ENCODE results near the gene C19orf12.

The C19orf12 gene

GRCh38 chr19:29665826-29666577, 49.1 kb downstream of the C19orf12 start:
- H3K9ac ChIP-seq (ENCODE audit: low read depth, low read length) = peak overlapping the region; percentile 60
- peak overlapping the region; percentile 69 for H3K4me3 ChIP-seq (ENCODE audit: low read length)
- H3K9me3 ChIP-seq (ENCODE audit: insufficient read depth, low read depth, low read length) = no peaks in the 10 kb centered on the region
- WGBS = 2% methylated on average over 30 of the region's 30 CpGs
- no peaks in the 10 kb centered on the region for H3K36me3 ChIP-seq (ENCODE audit: insufficient read depth, low read length)
- peaks cover 20% of the 10 kb centered on the region for H3K27me3 ChIP-seq (ENCODE audit: insufficient read depth, low read length)
- no peak overlapping the region for H3K27ac ChIP-seq (ENCODE audit: low read depth, low read length)
- peaks cover 10% of the 10 kb centered on the region for H3K4me1 ChIP-seq (ENCODE audit: insufficient read depth, low read length)

DNA sequence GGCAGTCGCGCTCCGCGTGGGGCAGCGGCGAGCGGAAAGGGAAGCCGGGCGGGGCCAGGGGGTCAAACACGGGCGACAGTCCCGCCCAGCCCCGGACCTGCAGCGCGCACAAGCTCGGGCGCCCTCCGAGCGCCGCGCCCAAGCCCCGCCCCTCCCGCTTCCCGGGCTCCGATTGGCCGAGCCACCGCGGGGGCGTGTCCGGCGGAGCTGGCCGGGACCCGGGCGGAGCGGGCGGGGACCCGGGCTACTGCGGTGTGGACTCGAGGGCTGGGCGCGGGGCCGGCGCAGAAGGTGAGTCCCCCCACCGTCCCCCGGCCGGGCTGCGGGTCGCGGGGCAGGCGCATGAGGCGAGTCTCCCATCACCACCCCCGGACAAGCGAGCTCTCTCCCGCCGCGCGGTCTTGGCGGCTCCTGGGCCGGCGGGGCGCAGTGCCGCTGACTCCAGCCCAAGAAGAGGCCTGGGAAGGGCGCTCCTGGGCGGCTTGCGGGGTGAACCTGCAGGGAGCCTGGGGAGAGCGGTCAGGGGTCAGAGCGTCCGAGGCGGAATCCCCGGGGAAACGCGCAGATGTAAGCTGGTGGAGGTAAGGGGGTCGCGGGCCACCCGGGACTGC, 49.7 kb downstream of the C19orf12 start, which contains the start of gene PLEKHF1:
TSS of gene PLEKHF1 (plus strand) at position 247 of the 611 bp plus-strand sequence. CDS start 8,379 bp downstream, outside the sequence.
- Histone ChIP-seq H3K27me3 (ENCODE audit: insufficient read depth, low read length) (peaks cover 20% of the 10 kb centered on the region), H3K4me1 (ENCODE audit: insufficient read depth, low read length) (peaks cover 10% of the 10 kb centered on the region), H3K9ac (ENCODE audit: low read depth, low read length) (peak within 1 kb of the TSS; percentile 60), H3K36me3 (ENCODE audit: insufficient read depth, low read length) (no peaks in the 10 kb centered on the region), H3K9me3 (ENCODE audit: insufficient read depth, low read depth, low read length) (no peaks in the 10 kb centered on the region), H3K27ac (ENCODE audit: low read depth, low read length) (no peak within 1 kb of the TSS), H3K4me3 (ENCODE audit: low read length) (peak within 1 kb of the TSS; percentile 69)
- WGBS = under 1% methylated on average over 75 of the region's 75 CpGs

DNA sequence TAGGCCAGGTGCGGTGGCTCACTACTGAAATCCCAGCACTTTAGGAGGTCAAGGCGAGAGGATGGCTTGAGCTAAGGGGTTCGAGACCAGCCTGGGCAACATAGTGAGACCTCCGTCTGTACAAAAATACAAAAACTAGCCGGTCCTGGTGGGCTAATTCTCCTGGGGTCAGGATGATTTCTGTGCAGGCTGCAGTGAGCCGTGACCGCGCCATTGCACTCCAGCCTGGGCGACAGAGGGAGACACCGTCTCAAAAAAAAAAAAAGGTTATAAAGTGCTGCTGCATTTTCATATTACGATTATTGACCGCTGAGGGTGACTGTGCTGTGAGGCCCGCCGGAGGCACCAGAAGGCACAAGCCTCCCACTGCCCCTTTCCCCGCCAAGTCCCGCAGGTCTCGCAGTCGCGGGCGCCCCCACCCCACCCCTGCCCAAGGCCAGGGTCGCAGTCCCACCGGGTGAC, 50.3 kb downstream of the C19orf12 start:
- H3K27me3 ChIP-seq (ENCODE audit: insufficient read depth, low read length) = peaks cover 20% of the 10 kb centered on the region
- no peaks in the 10 kb centered on the region for H3K36me3 ChIP-seq (ENCODE audit: insufficient read depth, low read length)
- H3K27ac ChIP-seq (ENCODE audit: low read depth, low read length) = no peak overlapping the region
- 31% methylated on average over 22 of the region's 22 CpGs for WGBS
- H3K4me1 ChIP-seq (ENCODE audit: insufficient read depth, low read length) = peaks cover 10% of the 10 kb centered on the region
- H3K4me3 ChIP-seq (ENCODE audit: low read length) = peak overlapping the region; percentile 69
- H3K9me3 ChIP-seq (ENCODE audit: insufficient read depth, low read depth, low read length) = no peaks in the 10 kb centered on the region
- peak overlapping the region; percentile 43; the same call in 1 of the 2 replicates for H3K9ac ChIP-seq (ENCODE audit: low read depth, low read length)

DNA sequence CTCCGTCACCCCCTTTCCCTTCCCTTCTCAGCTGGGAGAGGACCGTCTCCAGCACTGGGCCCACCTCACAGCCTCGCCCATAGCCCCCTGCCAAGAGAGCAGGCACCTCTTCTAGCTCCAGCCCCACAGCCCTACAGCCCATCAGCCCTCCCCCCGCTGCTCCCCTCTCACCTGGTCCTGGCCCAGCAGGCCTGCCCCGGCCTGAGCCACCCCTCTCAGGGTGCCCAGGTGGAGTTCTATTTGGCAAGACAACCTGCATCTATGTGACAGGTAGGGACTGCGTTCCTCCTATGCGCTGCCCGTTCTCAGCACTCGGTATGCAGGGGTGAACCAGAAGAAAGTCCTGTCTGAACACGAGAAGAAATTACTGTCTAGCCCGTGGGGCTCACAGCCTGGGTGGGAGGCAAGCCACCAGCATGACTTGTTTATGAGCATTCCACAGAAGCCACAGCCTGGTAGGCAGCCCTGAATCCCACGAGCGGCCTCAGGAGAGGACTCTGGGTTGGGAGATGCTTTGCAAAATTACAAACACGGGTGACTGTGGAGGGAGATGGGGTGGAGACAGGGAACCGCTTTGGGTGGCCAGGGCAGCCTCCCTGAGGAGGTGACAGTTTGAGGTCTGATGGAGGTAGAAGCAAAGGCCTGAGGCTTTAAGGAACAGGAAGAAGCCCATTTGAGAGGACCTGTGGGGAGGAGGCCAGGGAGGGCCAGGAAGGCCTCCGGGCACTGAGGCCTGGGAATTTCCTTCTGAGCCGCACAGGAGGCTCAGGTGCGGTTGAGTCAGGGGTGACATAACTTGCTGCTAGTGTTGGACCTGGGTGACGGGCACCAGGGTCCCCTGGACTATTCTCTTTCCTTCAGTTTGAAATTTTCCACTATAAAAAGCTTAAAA, 51.0 kb downstream of the C19orf12 start:
- Histone ChIP-seq H3K27ac (ENCODE audit: low read depth, low read length) (no peak overlapping the region), H3K9me3 (ENCODE audit: insufficient read depth, low read depth, low read length) (no peaks in the 10 kb centered on the region), H3K27me3 (ENCODE audit: insufficient read depth, low read length) (peaks cover 20% of the 10 kb centered on the region), H3K4me1 (ENCODE audit: insufficient read depth, low read length) (peaks cover 10% of the 10 kb centered on the region), H3K9ac (ENCODE audit: low read depth, low read length) (no peak overlapping the region), H3K4me3 (ENCODE audit: low read length) (peak overlapping the region; percentile 69; the same call in 1 of the 2 replicates), H3K36me3 (ENCODE audit: insufficient read depth, low read length) (no peaks in the 10 kb centered on the region)
- 80% methylated on average over 19 of the region's 19 CpGs for WGBS

DNA sequence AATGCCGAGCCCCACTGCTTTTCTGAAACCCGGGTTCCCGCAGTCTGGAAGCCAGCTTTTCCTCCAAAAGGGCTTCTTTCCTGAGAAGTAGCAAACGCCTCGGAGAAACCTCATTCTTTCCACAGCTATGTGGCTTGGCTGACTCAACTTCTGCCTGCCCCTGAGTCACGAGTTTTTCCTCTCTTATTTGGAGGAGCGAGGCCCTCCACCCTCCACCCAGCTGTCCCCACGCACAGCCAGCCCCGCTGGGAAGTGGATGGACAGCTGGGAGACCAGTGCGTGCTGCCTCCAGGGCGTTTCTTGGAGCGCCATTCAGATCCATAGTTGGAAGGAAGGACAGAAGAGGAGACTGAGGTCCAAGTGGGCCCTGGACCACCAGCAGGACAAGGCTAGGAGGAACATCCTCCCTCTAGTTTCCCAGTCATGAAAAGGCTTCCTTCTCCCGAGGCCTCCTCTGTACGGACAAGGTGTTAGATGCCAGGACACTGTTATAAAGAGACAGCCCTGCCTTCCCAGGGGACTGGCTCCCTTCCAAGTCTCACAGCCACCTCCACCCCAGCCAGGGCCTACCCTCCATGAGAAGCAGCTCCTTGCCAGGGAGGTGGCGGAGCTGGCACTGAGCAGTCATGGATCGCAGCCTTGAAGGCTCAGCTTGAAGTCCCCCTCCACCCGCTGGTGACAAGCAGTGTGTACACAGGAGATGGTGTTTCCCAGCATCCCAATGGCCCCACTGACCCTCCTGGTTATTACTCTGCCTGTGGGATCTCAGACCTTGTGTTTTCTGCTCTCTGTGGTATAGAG, 52.3 kb downstream of the C19orf12 start:
- Histone ChIP-seq H3K27ac (ENCODE audit: low read depth, low read length) (no peak overlapping the region), H3K4me3 (ENCODE audit: low read length) (no peak overlapping the region), H3K4me1 (ENCODE audit: insufficient read depth, low read length) (peaks cover 8% of the 10 kb centered on the region), H3K9me3 (ENCODE audit: insufficient read depth, low read depth, low read length) (no peaks in the 10 kb centered on the region), H3K36me3 (ENCODE audit: insufficient read depth, low read length) (no peaks in the 10 kb centered on the region), H3K9ac (ENCODE audit: low read depth, low read length) (no peak overlapping the region), H3K27me3 (ENCODE audit: insufficient read depth, low read length) (peaks cover 20% of the 10 kb centered on the region)
- WGBS = 83% methylated on average over 17 of the region's 17 CpGs

DNA sequence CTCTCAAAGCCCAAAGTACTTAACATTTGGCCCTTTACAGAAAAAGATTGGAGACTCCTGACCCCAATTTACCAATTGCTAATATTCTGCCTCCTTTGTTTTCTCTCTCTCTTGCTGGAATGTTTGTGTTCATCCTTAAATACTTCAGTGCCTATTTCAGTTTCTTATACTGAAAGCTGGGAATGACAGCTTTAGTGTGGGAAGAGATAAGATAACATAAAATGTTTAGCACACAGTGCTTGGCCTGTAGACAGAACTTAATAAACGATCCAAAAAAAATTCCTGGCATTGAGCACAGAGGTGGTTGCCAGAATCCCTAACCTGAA, 52.8 kb downstream of the C19orf12 start:
- no peak overlapping the region for H3K9ac ChIP-seq (ENCODE audit: low read depth, low read length)
- H3K27ac ChIP-seq (ENCODE audit: low read depth, low read length) = no peak overlapping the region
- no peaks in the 10 kb centered on the region for H3K9me3 ChIP-seq (ENCODE audit: insufficient read depth, low read depth, low read length)
- H3K27me3 ChIP-seq (ENCODE audit: insufficient read depth, low read length) = peaks cover 20% of the 10 kb centered on the region
- no peaks in the 10 kb centered on the region for H3K36me3 ChIP-seq (ENCODE audit: insufficient read depth, low read length)
- no peak overlapping the region for H3K4me3 ChIP-seq (ENCODE audit: low read length)
- H3K4me1 ChIP-seq (ENCODE audit: insufficient read depth, low read length) = peaks cover 5% of the 10 kb centered on the region
- WGBS = 80% methylated on average over 1 of the region's 1 CpG

DNA sequence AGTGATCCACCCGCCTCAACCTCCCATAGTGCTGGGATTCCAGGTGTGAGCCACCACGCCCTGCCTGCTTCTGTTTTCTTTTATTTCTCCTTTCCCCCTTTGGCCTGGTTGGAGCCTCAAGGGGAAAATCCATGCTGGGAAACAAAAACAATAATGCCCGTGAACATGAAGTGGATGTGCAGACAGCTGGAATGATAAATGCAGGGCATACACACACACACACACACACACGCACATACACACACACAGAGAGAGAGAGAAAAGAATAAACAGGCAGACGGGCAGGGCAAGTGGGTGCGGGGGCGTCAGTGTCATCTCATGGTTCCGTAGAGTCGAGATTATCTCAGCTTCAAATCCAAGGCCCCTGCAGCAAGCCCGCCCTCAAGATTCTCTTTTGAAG, 54.2 kb downstream of the C19orf12 start:
- no peak overlapping the region for H3K27ac ChIP-seq (ENCODE audit: low read depth, low read length)
- H3K36me3 ChIP-seq (ENCODE audit: insufficient read depth, low read length) = no peaks in the 10 kb centered on the region
- no peak overlapping the region for H3K4me3 ChIP-seq (ENCODE audit: low read length)
- H3K4me1 ChIP-seq (ENCODE audit: insufficient read depth, low read length) = no peaks in the 10 kb centered on the region
- H3K9ac ChIP-seq (ENCODE audit: low read depth, low read length) = no peak overlapping the region
- no peaks in the 10 kb centered on the region for H3K9me3 ChIP-seq (ENCODE audit: insufficient read depth, low read depth, low read length)
- 79% methylated on average over 9 of the region's 10 CpGs for WGBS
- peaks cover 16% of the 10 kb centered on the region for H3K27me3 ChIP-seq (ENCODE audit: insufficient read depth, low read length)

DNA sequence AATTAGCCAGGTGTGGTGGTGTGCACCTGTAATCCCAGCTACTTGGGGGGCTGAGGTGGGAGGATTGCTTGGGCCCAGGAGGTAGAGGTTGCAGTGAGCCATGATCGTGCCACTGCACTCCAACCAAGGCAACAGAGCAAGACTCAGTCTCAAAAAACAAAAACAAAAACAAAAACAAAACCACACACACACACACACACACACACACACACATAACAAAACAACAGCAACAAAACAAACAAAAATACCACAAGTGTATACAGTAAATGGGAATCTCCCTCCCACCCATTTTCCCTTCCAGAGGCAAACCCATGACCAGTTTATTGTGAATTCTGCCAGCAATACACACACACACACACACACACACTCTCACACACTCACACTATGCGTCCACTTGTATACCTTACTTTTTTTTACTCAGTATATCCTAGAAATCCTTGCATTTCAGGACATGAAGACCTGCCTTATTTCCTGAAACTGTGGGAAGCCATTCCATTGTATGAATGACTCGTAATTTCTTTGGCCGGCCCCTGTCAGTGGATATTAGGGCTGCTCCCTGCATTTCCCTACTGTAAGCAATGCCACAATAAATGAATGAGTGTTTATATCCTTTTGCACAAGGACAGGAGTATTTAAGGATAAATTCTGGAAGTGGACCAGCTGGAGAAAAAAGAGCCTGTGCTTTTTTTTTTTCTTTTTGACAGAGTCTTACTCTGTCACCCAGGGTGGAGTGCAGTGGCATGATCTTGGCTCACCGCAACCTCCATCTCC, 56.7 kb downstream of the C19orf12 start:
- Histone ChIP-seq H3K36me3 (ENCODE audit: insufficient read depth, low read length) (no peaks in the 10 kb centered on the region), H3K4me1 (ENCODE audit: insufficient read depth, low read length) (no peaks in the 10 kb centered on the region), H3K9ac (ENCODE audit: low read depth, low read length) (no peak overlapping the region), H3K27ac (ENCODE audit: low read depth, low read length) (no peak overlapping the region), H3K27me3 (ENCODE audit: insufficient read depth, low read length) (no peaks in the 10 kb centered on the region; the same call in 1 of the 2 replicates), H3K4me3 (ENCODE audit: low read length) (no peak overlapping the region), H3K9me3 (ENCODE audit: insufficient read depth, low read depth, low read length) (no peaks in the 10 kb centered on the region)
- 91% methylated on average over 5 of the region's 5 CpGs for WGBS

- Histone ChIP-seq H3K9ac (ENCODE audit: low read depth, low read length) (no peak overlapping the region), H3K27ac (ENCODE audit: low read depth, low read length) (no peak overlapping the region), H3K9me3 (ENCODE audit: insufficient read depth, low read depth, low read length) (no peaks in the 10 kb centered on the region), H3K27me3 (ENCODE audit: insufficient read depth, low read length) (no peaks in the 10 kb centered on the region), H3K4me3 (ENCODE audit: low read length) (no peak overlapping the region), H3K4me1 (ENCODE audit: insufficient read depth, low read length) (no peaks in the 10 kb centered on the region), H3K36me3 (ENCODE audit: insufficient read depth, low read length) (no peaks in the 10 kb centered on the region)
- 81% methylated on average over 4 of the region's 4 CpGs for WGBS
Measured at GRCh38 chr19:29655648-29656335, 59.3 kb downstream of the C19orf12 start.

Data from HUES64 (cell line).